Mammary epithelial cell (primary cell): ENCODE data around the gene GPR78.

Source experiments
- EZH2 ChIP-seq: IDR thresholded peaks from 2 replicates; pipeline ENCODE4 v1.6.1; 2012; ENCODE audit warnings: low read length, inconsistent platforms, borderline replicate concordance
- TF ChIP-seq, protein P1 (sequence below), 2 donors: IDR thresholded peaks in 1 of 2; conservative IDR thresholded peaks in 1 of 2; 2 replicates each; pipeline ENCODE4 v1.5.1; 2011 to 2012; ENCODE audit warnings: inconsistent platforms in 2 of 2, low read length in 2 of 2, mild to moderate bottlenecking in 2 of 2, control low read depth in 1 of 2, low read depth in 1 of 2; ENCODE audit not compliant: insufficient read depth in 1 of 2; ENCODE audit errors: extremely low read depth in 1 of 2

DNA sequence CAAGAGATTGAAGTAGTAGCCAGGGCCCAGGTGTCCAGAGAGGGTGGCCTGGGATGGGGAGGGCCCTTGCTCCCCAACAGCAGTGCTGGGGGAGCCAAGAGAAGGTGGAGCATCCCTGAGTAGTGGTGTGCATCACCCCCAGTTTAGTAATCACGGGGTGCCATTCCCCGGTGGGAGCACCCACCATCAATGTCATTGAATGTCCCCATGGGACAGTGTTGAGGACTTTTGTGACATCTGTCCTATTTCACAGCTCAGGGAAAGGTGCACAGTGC lies 7.9 kb downstream of the GPR78 start:
- TF ChIP-seq, protein P1, sequence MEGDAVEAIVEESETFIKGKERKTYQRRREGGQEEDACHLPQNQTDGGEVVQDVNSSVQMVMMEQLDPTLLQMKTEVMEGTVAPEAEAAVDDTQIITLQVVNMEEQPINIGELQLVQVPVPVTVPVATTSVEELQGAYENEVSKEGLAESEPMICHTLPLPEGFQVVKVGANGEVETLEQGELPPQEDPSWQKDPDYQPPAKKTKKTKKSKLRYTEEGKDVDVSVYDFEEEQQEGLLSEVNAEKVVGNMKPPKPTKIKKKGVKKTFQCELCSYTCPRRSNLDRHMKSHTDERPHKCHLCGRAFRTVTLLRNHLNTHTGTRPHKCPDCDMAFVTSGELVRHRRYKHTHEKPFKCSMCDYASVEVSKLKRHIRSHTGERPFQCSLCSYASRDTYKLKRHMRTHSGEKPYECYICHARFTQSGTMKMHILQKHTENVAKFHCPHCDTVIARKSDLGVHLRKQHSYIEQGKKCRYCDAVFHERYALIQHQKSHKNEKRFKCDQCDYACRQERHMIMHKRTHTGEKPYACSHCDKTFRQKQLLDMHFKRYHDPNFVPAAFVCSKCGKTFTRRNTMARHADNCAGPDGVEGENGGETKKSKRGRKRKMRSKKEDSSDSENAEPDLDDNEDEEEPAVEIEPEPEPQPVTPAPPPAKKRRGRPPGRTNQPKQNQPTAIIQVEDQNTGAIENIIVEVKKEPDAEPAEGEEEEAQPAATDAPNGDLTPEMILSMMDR (conservative IDR thresholded peaks at IDR 0.05 in 1 of 2, IDR thresholded peaks at IDR 0.05 in 1 of 2; ENCODE audit: extremely low read depth in 1 of 2, insufficient read depth in 1 of 2, low read depth in 1 of 2, low read length in 2 of 2), result no peak
- TF ChIP-seq EZH2, result no peak
